ENCODE measurements around the gene COX6B2.

DNA sequence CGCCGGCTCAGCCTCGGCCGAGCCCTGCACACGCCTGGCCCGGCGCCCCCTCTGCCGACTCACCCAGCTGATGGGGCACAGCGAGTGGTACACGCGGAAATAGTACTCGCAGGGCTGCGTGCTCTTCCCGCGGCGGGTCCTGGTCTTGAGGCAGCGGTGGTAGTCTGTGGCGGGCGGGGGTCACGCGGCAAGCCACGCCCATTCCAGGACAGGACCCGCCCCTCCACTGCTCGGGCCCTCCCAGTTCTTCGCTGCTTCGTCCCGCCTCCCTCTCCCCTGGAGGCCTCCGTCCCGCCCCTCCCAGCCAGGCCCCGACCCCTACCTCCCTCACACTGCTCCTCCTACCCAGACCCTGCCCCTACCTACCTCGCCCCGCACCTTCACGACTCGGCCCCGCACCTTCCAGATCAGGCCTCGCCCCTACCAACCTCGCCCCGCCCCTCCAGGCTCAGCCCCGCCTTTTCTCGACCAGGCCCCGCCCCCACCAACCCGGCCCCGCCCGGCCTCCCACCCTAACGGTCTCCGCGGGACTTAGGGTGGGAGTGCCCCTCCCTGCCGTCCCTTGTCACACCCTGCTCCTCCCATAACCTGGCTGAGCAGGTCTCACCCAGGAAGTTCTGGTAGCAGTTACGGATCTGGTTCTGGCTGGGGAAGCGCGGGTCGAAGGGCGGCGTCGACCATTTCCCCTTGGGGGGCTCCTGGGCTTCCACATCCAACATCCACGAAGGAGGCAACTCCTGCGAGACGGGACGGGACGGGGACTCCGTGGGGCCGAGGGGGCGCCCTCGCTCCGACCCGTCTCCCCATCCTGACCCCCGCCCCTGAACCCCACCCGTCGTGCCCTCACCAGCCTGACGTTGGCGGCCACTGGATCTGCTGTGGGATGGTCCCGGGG is 469 bp downstream of the COX6B2 start:
- TF ChIP-seq, protein P1, sequence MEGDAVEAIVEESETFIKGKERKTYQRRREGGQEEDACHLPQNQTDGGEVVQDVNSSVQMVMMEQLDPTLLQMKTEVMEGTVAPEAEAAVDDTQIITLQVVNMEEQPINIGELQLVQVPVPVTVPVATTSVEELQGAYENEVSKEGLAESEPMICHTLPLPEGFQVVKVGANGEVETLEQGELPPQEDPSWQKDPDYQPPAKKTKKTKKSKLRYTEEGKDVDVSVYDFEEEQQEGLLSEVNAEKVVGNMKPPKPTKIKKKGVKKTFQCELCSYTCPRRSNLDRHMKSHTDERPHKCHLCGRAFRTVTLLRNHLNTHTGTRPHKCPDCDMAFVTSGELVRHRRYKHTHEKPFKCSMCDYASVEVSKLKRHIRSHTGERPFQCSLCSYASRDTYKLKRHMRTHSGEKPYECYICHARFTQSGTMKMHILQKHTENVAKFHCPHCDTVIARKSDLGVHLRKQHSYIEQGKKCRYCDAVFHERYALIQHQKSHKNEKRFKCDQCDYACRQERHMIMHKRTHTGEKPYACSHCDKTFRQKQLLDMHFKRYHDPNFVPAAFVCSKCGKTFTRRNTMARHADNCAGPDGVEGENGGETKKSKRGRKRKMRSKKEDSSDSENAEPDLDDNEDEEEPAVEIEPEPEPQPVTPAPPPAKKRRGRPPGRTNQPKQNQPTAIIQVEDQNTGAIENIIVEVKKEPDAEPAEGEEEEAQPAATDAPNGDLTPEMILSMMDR (conservative IDR thresholded peaks at IDR 0.05), result no peak
- no peak for TF ChIP-seq EZH2 (IDR thresholded peaks at IDR 0.05; ENCODE audit: low read depth)

All from PC-9 (cell line).